Stimulated activated CD4-positive, alpha-beta T cell treated with anti-CD3 and anti-CD28 coated beads, Interleukin-1b, Interleukin-23, amount 100 ng/mL, for 24 hours (primary cell): Measurements from ENCODE around the gene HHIPL1.
A peak's percentile ranks its signal among the peaks of the same experiment; 100 is the strongest.

Source experiments
- DNase-seq, 4 experiments: peaks; one replicate each; pipeline ENCODE4 v3.0.0-alpha.2; 2020; ENCODE audit warnings: low read depth in 4 of 4, low spot score in 1 of 4

HHIPL1 gene

GRCh38 chr14:99674064-99674650 is 29.2 kb downstream of the HHIPL1 start:
- no peak for DNase-seq

GRCh38 chr14:99674776-99675381 is 29.9 kb downstream of the HHIPL1 start:
- no peak for DNase-seq

DNA sequence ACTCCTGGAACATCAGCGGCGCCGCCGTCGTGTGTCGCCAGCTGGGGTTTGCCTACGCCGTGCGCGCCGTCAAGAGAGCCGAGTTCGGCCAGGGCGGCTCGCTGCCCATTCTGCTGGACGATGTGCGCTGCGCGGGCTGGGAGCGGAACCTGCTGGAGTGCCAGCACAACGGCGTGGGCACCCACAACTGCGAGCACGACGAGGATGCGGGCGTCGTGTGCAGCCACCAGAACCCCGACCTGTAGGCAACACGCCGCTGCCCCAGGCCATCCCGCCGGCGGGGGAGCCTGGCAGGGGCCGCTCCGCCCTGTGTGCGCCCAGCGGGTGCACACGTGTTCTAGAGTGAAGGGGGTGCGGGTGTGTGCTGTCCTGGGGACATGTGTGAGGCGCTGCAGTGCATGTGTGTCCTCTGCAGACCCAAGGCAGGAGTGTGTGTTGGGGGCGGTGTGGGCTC is 30.5 kb downstream of the HHIPL1 start:
- no peak for DNase-seq

- no peak for DNase-seq
Measured at GRCh38 chr14:99675951-99676350, 31.0 kb downstream of the HHIPL1 start.

DNA sequence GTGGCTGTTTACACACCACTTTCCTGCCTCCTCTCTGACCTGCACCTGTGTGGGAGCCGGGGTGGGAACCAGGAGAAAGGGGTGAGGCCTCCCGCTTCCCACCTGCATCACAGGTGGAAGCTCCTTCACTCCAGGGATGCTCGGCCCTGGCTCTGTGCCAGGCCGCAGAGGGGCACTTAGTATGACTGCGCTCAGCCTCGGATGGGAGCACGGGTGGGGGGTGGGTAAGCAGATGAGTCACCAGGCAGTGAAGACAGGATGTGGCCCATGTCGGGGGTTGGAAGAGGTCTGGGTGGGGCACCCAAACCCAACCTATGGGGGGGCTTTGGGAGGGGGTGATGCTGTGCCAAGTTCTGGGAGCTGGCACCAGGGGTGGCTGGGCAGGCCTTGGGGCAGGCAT is 31.7 kb downstream of the HHIPL1 start:
- DNase-seq, result no peak

- DNase-seq, result no peak
Measured at GRCh38 chr14:99677231-99678140, 32.6 kb downstream of the HHIPL1 start.

DNA sequence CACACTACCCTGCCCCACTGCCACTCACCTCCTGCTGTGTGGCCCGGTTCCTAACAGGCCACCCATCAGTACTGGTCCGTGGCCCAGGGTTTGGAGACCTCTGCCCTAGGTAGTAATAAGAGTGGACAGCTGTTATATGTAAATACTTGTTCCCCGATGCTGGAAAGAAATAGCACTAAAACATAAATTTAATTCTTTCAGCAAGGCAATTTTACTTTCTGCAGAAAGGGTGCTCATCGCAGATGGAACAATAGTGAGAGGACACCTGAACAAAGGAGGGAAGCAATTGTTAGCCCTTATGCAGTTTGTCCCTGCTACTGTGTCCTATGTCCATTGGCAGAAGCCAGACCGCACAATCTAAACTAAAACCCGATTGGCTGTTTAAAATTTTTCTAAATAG is 33.3 kb downstream of the HHIPL1 start:
- no peak for DNase-seq

GRCh38 chr14:99679111-99679510 is 34.2 kb downstream of the HHIPL1 start:
- no peak for DNase-seq

DNA sequence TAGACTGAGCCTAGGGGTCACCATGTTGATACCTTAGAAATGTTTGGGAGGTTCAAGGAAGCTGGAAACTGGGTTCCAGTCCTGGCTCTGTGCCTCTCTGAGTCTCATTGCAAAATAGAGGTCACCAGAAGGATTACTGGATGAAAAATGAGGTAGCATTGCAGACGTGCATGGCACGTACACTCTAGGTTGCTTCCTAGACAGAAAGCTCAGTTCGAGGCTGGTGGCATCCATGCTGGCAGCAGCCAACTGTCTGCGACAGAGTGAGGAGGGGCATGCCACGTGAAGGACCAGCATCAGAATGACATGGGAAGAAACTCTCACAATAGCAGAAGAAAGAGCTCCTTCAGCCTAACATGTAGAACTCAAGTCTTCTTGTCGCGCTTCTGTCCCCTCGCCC is 34.6 kb downstream of the HHIPL1 start:
- no peak for DNase-seq

GRCh38 chr14:99679996-99680395 is 35.1 kb downstream of the HHIPL1 start:
- no peak for DNase-seq

- DNase-seq, result no peak
Measured at GRCh38 chr14:99681101-99681831, 36.3 kb downstream of the HHIPL1 start.

- DNase-seq, result no peak
Measured at GRCh38 chr14:99681832-99682148, 36.9 kb downstream of the HHIPL1 start.

DNA sequence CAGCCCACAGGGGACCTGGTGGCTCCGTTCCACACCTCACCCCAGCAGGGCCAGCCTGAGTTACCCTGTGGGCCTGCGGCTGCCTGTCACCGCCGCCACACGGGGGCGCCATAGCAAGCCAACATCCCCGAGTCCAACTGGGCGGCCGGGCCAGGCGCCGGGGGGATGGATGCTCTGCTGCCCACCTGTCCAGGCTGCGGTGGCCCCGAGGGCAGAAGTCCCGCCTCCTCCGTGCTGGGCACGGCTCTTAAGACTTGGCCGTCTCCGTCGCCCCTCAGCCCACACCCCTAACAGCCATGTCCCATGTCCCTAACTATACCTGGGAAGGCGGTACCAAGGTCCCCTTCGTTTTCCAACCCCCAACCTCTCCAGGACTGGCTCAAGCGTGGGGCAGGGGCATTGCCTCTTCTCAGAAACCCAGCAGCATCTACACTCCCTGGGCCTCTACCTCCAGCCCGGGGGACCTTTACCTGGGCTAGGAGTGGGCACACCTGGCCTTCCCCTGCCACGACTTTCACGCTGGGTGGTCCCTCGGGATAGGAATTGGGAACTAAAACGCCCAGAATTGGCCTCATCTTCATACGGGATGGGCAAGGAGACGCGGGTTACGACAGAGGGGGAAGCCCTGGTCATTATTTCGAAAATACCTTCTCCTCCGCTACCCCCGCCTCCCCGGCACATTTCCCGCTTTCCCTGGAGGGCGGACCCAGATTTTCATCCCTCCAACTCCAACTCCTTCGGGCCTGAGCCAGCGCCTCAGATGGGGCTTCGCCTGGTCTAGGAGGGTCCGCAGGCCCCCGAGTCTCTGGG is 38.1 kb downstream of the HHIPL1 start:
- peak; percentile 75 to 82 (median 76) for DNase-seq

DNA sequence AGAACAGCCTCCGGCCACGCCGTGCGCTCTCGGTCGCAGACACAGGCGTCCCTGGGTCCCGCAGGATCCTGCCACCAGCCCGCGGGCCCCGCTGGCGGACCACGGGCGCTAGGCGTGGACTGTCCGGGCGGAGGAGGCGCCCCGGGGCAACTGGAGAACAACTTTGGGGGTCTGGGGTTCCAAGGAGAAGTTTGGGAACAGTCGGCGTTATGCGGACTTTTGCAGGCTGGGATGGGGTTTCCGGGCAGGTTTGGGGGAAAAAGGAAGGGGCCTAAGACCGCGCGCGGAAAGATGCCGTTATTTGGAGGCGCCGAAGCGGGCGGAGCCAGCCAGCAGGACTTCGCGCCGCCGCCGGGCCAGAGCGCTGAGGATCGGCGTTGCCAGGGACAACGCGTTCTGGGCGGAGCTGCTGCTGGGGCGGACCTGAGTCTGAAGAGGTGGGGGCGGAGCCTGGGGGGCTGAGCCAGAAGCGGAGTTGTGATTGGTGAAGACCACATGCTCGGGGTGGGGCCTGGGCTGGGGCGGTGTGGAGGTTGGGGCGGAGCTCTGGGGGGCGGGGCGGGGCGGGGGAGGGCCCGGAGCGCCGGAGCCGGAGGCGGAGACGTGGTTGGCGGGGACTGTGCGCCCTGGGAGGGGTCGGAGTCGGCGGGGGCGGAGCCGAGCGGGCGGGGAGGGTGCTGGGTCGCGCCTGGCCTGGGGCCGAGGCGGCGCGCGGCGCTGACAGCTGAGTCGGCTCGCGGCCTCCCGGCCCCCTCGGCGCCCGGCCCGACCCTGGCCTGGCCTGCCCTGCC is 38.9 kb downstream of the HHIPL1 start, which contains the start of gene CYP46A1:
Gene CYP46A1, plus strand, starts transcription at position 680 of the 791 bp plus-strand sequence. CDS start 120 bp downstream, outside the sequence.
- peak; percentile 97 to 100 (median 98) for DNase-seq

DNA sequence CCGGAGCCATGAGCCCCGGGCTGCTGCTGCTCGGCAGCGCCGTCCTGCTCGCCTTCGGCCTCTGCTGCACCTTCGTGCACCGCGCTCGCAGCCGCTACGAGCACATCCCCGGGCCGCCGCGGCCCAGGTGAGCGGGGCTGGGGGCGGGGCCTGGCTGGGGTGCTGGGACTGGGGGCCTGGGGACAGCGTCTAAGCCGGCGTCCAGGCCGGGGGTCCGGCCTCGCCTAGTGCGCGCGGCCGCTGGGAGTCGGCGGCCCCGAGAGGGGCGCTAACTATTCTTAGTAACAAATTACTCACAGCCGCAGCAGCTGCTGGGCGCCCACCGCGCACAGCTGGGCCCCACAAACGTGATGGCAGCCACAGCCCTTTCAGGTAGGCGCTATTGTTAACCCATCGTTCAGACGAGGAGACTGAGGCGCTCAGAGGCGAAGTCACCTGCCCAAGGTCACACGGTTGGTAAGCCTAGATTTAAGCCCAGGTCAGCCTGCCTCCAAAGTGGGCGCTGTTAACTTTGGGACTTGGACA is 39.5 kb downstream of the HHIPL1 start:
- DNase-seq, result peak in 1 of 4 experiments; percentile 7

DNA sequence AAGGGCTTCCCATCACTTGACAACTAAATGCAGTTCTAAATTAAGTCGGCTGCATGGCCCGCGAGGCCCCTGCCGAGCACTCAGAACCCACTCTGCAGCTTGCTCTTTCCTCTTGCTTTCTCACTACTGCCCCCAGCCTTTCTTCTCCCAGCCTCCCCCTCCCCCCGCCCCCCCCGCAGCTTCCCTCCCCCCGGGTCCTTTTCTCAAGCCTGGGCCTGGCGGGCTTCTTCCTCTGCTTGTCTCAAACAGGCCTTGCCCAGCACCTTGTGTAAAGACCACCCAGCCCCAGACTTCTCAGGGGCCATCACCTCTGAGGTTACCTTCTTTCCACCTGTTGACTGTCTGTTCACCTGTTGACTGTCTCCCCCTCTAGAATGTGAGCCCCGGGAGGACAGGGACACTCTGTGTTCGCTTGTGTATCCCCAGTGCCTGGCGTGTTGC is 40.2 kb downstream of the HHIPL1 start:
- DNase-seq, result no peak

GRCh38 chr14:99685596-99685995 is 40.7 kb downstream of the HHIPL1 start:
- DNase-seq, result no peak

- no peak for DNase-seq
Measured at GRCh38 chr14:99686557-99687283, 41.8 kb downstream of the HHIPL1 start.
